ENCODE data around the gene IGF2BP3.

DNA sequence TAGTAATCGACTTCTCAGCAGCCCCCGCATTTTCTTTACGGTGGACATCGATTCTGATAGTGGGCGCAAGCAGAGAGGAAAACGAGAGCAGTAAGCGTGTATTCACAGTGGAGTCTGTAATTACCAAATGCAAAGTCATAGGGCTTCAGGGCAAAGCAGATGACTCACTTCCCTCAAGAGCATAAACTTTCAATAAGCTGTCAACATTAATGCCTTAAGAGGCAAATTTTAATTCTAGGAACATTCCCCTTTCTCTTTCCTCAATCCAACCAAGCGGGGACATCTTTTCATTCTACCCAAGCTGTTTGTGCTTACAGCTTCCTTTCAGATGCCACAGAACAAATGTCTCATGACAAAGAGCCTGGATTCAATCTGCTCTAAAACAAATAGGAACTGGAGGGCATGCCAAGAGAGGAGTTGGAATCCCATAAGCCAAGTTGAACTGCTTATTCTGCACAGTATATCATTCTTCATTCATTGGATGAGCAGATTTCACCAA is 122.6 kb downstream of the IGF2BP3 start:
- TF ChIP-seq, protein P1, sequence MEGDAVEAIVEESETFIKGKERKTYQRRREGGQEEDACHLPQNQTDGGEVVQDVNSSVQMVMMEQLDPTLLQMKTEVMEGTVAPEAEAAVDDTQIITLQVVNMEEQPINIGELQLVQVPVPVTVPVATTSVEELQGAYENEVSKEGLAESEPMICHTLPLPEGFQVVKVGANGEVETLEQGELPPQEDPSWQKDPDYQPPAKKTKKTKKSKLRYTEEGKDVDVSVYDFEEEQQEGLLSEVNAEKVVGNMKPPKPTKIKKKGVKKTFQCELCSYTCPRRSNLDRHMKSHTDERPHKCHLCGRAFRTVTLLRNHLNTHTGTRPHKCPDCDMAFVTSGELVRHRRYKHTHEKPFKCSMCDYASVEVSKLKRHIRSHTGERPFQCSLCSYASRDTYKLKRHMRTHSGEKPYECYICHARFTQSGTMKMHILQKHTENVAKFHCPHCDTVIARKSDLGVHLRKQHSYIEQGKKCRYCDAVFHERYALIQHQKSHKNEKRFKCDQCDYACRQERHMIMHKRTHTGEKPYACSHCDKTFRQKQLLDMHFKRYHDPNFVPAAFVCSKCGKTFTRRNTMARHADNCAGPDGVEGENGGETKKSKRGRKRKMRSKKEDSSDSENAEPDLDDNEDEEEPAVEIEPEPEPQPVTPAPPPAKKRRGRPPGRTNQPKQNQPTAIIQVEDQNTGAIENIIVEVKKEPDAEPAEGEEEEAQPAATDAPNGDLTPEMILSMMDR (IDR thresholded peaks at IDR 0.05), result no peak
- no peak for TF ChIP-seq POLR2A (IDR thresholded peaks at IDR 0.05)
